ENCODE data around the gene UCHL3.

UCHL3 gene

DNA sequence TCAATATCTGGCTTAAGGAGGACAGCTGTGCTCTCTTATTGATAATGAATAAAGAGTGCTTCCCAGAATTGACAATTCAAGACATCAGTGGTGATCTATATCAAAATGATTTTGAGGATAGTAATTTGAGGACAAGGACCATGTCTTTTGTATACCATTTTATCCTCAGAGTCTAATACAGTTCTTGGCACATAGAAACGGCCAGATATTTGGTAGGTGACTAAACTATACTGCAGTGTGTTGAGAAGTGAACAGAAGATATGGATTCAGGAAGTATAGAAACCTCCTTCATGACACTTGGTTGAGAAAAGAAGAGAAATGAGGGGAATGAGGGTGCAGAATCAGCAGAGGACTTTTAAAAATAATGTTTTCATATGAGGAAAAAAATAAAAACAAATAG is 70.4 kb downstream of the UCHL3 start:
- H3K79me2 ChIP-seq (ENCODE audit: insufficient read depth, low read length): no peaks in the 10 kb centered on the region
- H2AFZ ChIP-seq (ENCODE audit: low read length): no peak overlapping the region
- H3K4me2 ChIP-seq (ENCODE audit: low read depth, low read length, poor library complexity, severe bottlenecking): no peak overlapping the region
- no peaks in the 10 kb centered on the region for H3K9me2 ChIP-seq (replicated peaks; ENCODE audit: low read depth, low read length)
- no peaks in the 10 kb centered on the region for H3K36me3 ChIP-seq (ENCODE audit: insufficient read depth, low read length)
- no peaks in the 10 kb centered on the region for H3K27me3 ChIP-seq (ENCODE audit: insufficient read depth, low read length, poor library complexity, severe bottlenecking)
- H3F3A ChIP-seq (ENCODE audit: low read depth): no peaks in the 10 kb centered on the region
- H4K20me1 ChIP-seq (ENCODE audit: insufficient read depth, low read length, poor library complexity, severe bottlenecking): no peaks in the 10 kb centered on the region
- H3K4me1 ChIP-seq (ENCODE audit: insufficient read depth, low read length, poor library complexity, severe bottlenecking): no peaks in the 10 kb centered on the region
- no peak for TF ChIP-seq EZH2phosphoT487 (IDR thresholded peaks at IDR 0.05; ENCODE audit: borderline replicate concordance)
- TF ChIP-seq, protein P1, sequence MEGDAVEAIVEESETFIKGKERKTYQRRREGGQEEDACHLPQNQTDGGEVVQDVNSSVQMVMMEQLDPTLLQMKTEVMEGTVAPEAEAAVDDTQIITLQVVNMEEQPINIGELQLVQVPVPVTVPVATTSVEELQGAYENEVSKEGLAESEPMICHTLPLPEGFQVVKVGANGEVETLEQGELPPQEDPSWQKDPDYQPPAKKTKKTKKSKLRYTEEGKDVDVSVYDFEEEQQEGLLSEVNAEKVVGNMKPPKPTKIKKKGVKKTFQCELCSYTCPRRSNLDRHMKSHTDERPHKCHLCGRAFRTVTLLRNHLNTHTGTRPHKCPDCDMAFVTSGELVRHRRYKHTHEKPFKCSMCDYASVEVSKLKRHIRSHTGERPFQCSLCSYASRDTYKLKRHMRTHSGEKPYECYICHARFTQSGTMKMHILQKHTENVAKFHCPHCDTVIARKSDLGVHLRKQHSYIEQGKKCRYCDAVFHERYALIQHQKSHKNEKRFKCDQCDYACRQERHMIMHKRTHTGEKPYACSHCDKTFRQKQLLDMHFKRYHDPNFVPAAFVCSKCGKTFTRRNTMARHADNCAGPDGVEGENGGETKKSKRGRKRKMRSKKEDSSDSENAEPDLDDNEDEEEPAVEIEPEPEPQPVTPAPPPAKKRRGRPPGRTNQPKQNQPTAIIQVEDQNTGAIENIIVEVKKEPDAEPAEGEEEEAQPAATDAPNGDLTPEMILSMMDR (conservative IDR thresholded peaks at IDR 0.05; ENCODE audit: low read length): no peak
- no peak overlapping the region for H3K9ac ChIP-seq (ENCODE audit: low read depth, low read length, poor library complexity, severe bottlenecking)
- no peak overlapping the region for H3K4me3 ChIP-seq (ENCODE audit: low read length, poor library complexity, severe bottlenecking)
- no peaks in the 10 kb centered on the region for H3K9me3 ChIP-seq (ENCODE audit: insufficient read depth, low read depth, low read length)

DNA sequence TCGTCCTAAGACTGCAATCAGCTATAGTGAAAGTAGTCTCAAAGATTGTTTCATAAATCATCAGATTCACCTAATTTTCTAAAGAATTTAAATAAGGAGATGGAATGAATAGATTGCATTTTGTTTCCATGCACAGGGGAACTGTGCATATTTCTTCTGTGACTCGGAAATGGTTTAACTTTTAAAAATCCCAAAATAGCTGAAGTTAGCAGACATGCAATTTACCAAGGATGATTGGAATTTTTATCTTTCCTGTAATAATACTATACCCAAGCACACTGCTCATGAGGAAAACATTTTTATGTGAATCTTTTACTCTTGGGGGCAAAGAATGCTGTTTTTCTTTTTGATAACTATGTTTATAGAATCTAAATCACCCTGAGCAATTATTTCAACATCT is 71.6 kb downstream of the UCHL3 start:
- Histone ChIP-seq H3F3A (ENCODE audit: low read depth) (no peaks in the 10 kb centered on the region), H3K79me2 (ENCODE audit: insufficient read depth, low read length) (no peaks in the 10 kb centered on the region), H3K4me3 (ENCODE audit: low read length, poor library complexity, severe bottlenecking) (no peak overlapping the region), H3K9ac (ENCODE audit: low read depth, low read length, poor library complexity, severe bottlenecking) (no peak overlapping the region), H3K9me3 (ENCODE audit: insufficient read depth, low read depth, low read length) (no peaks in the 10 kb centered on the region), H4K20me1 (ENCODE audit: insufficient read depth, low read length, poor library complexity, severe bottlenecking) (no peaks in the 10 kb centered on the region), H2AFZ (ENCODE audit: low read length) (no peak overlapping the region), H3K4me2 (ENCODE audit: low read depth, low read length, poor library complexity, severe bottlenecking) (no peak overlapping the region), H3K27me3 (ENCODE audit: insufficient read depth, low read length, poor library complexity, severe bottlenecking) (no peaks in the 10 kb centered on the region), H3K36me3 (ENCODE audit: insufficient read depth, low read length) (no peaks in the 10 kb centered on the region), H3K9me2 (replicated peaks; ENCODE audit: low read depth, low read length) (no peaks in the 10 kb centered on the region), H3K4me1 (ENCODE audit: insufficient read depth, low read length, poor library complexity, severe bottlenecking) (no peaks in the 10 kb centered on the region)
- TF ChIP-seq, protein P1 (conservative IDR thresholded peaks at IDR 0.05; ENCODE audit: low read length): no peak
- no peak for TF ChIP-seq EZH2phosphoT487 (IDR thresholded peaks at IDR 0.05; ENCODE audit: borderline replicate concordance)

DNA sequence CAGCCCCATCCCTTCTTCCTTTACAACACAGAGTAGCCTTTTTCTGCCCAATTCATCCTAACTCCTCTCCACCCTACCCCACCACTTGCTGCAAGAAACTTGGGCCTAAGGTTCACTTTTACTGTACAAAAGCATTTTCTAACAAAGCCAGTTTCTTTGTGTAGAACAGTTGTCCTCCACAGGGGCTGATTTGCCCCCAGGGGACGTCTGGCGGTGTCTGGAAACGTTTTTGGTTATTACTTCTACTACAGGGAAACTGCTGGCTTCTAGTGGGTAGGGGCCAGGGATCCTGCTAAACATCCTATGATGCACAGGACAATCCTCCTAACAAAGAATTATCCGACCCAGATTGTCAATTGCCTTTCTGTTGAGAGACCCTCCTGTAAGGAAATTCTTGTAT is 79.2 kb downstream of the UCHL3 start:
- no peaks in the 10 kb centered on the region for H3K4me1 ChIP-seq (ENCODE audit: insufficient read depth, low read length, poor library complexity, severe bottlenecking)

More for the DNA sequence above, 79.2 kb downstream of the UCHL3 start:
- no peak overlapping the region for H3K9ac ChIP-seq (ENCODE audit: low read depth, low read length, poor library complexity, severe bottlenecking)
- no peaks in the 10 kb centered on the region for H4K20me1 ChIP-seq (ENCODE audit: insufficient read depth, low read length, poor library complexity, severe bottlenecking)
- no peaks in the 10 kb centered on the region for H3K36me3 ChIP-seq (ENCODE audit: insufficient read depth, low read length)
- no peaks in the 10 kb centered on the region for H3K27me3 ChIP-seq (ENCODE audit: insufficient read depth, low read length, poor library complexity, severe bottlenecking)
- no peak overlapping the region for H3K4me3 ChIP-seq (ENCODE audit: low read length, poor library complexity, severe bottlenecking)
- no peaks in the 10 kb centered on the region for H3F3A ChIP-seq (ENCODE audit: low read depth)
- H3K9me2 ChIP-seq (replicated peaks; ENCODE audit: low read depth, low read length): no peaks in the 10 kb centered on the region
- no peak overlapping the region for H2AFZ ChIP-seq (ENCODE audit: low read length)
- TF ChIP-seq, protein P1 (conservative IDR thresholded peaks at IDR 0.05; ENCODE audit: low read length): no peak
- TF ChIP-seq EZH2phosphoT487 (IDR thresholded peaks at IDR 0.05; ENCODE audit: borderline replicate concordance): no peak
- H3K79me2 ChIP-seq (ENCODE audit: insufficient read depth, low read length): no peaks in the 10 kb centered on the region
- H3K4me2 ChIP-seq (ENCODE audit: low read depth, low read length, poor library complexity, severe bottlenecking): no peak overlapping the region
- H3K9me3 ChIP-seq (ENCODE audit: insufficient read depth, low read depth, low read length): no peaks in the 10 kb centered on the region

Measured in Loucy (cell line).